H1 (cell line): ENCODE measurements around the gene ANKRD17. TPM values are rescaled to one million over a fixed set of nuclear protein-coding genes. Genes with fewer than 3 reads are reported as not detected.
A peak's percentile ranks its signal among the peaks of the same experiment; 100 is the strongest.

Experiments used
- CTCF ChIA-PET: fragments of 300-600 bp; sonication (Branson Sonifier 250); formaldehyde crosslinking; loops from one replicate; lab custom pipeline; 2021; ENCODE audit not compliant: partially characterized antibody; lab: Charles Lee
- POLR2A ChIA-PET: fragments of 300-600 bp; sonication (Branson Sonifier 250); formaldehyde crosslinking; loops from one replicate; lab custom pipeline; 2021; ENCODE audit warnings: inconsistent platforms; ENCODE audit not compliant: partially characterized antibody; lab: Charles Lee
- DNase-seq, 2 experiments: peaks; one replicate each; pipeline versions ENCODE4 v3.0.0 to v3.0.0-alpha.2; 2010 to 2022; ENCODE audit warnings: low spot score in 2 of 2, low read depth in 1 of 2, mixed read lengths in 1 of 2
- FAIRE-seq: peaks from 2 replicates; lab custom pipeline; 2011; peaks lifted over from hg19 to GRCh38; lab: Jason Lieb, UNC
- H2AFZ ChIP-seq: 2 replicates; pipeline ENCODE4 v1.8.1; 2012; ENCODE audit warnings: low read length, inconsistent platforms
- H2AK5ac ChIP-seq: 2 replicates; pipeline ENCODE4 v1.6.1; 2013; ENCODE audit warnings: low read depth, low read length
- H2BK120ac ChIP-seq: replicated peaks from 2 replicates; pipeline ENCODE3; 2013; ENCODE audit warnings: low read depth, low read length, inconsistent platforms
- H2BK12ac ChIP-seq: 2 replicates; pipeline ENCODE4 v1.6.1; 2013; ENCODE audit warnings: low read depth, low read length
- H2BK15ac ChIP-seq: 2 replicates; pipeline ENCODE4 v1.6.1; 2013; ENCODE audit warnings: low read length
- H2BK20ac ChIP-seq: 2 replicates; pipeline ENCODE4 v1.6.1; 2013; ENCODE audit warnings: low read length
- H2BK5ac ChIP-seq: 2 replicates; pipeline ENCODE4 v1.6.1; 2013; ENCODE audit warnings: low read depth, low read length
- H3K14ac ChIP-seq: 2 replicates; pipeline ENCODE4 v1.6.1; 2013; ENCODE audit warnings: inconsistent platforms; ENCODE audit not compliant: insufficient read length
- H3K18ac ChIP-seq: 2 replicates; pipeline ENCODE4 v1.6.1; 2013; ENCODE audit warnings: low read length; ENCODE audit errors: extremely low read depth
- H3K23ac ChIP-seq: 2 replicates; pipeline ENCODE4 v1.6.1; 2013; ENCODE audit warnings: inconsistent platforms; ENCODE audit not compliant: insufficient read length
- H3K23me2 ChIP-seq: 2 replicates; pipeline ENCODE4 v1.6.1; 2013; ENCODE audit warnings: low read depth, low read length
- H3K27ac ChIP-seq: 2 replicates; pipeline ENCODE4 v1.6.1; 2011; ENCODE audit warnings: low read depth, low read length, inconsistent platforms
- H3K27me3 ChIP-seq, 4 experiments: replicated peaks in 1 of 4; 1 replicate in 1 of 4; 2 replicates in 3 of 4; pipeline versions ENCODE4 v1.6.1 to v1.8.1; 2011 to 2013; ENCODE audit warnings: low read length in 3 of 4, mild to moderate bottlenecking in 3 of 4, inconsistent platforms in 2 of 4, mixed read lengths in 2 of 4, moderate library complexity in 1 of 4; ENCODE audit not compliant: control insufficient read depth in 3 of 4, insufficient read depth in 3 of 4; ENCODE audit errors: extremely low read depth in 1 of 4
- H3K36me3 ChIP-seq, 4 experiments: 2 replicates each; pipeline versions ENCODE4 v1.6.1 to v1.8.1; 2011 to 2013; ENCODE audit warnings: mild to moderate bottlenecking in 4 of 4, low read length in 3 of 4, moderate library complexity in 2 of 4, control low read depth in 1 of 4, inconsistent platforms in 1 of 4; ENCODE audit not compliant: insufficient read depth in 4 of 4, control insufficient read depth in 2 of 4
- H3K4ac ChIP-seq: replicated peaks from 2 replicates; pipeline ENCODE3; 2013; ENCODE audit warnings: low read length, low read depth, mixed read lengths, inconsistent platforms; ENCODE audit not compliant: insufficient read length
- H3K4me1 ChIP-seq, 4 experiments: replicated peaks in 1 of 4; 1 replicate in 1 of 4; 2 replicates in 3 of 4; pipeline versions ENCODE4 v1.6.1 to v1.8.1; 2011 to 2013; ENCODE audit warnings: low read length in 3 of 4, inconsistent platforms in 2 of 4, mixed read lengths in 1 of 4; ENCODE audit not compliant: insufficient read depth in 4 of 4, control insufficient read depth in 3 of 4
- H3K4me2 ChIP-seq, 2 experiments: 2 replicates each; pipeline versions ENCODE4 v1.6.1 to v1.8.1; 2011 to 2013; ENCODE audit warnings: low read depth in 2 of 2, low read length in 2 of 2, control low read depth in 1 of 2, inconsistent platforms in 1 of 2, mild to moderate bottlenecking in 1 of 2; ENCODE audit not compliant: insufficient read depth in 1 of 2
- H3K4me3 ChIP-seq, 4 experiments: fragments of 200-600, 300-600 bp in 1 of 4; sonication (generic), shearing (Covaris generic), sonication (Bioruptor Twin) in 1 of 4; 2 replicates each; pipeline versions ENCODE4 v1.5.1 to v1.8.1; 2011 to 2016; ENCODE audit warnings: low read length in 4 of 4, low read depth in 3 of 4, control low read depth in 2 of 4, inconsistent platforms in 2 of 4, mild to moderate bottlenecking in 2 of 4, mixed read lengths in 1 of 4, moderate library complexity in 1 of 4; ENCODE audit not compliant: insufficient read depth in 2 of 4; ENCODE audit errors: extremely low read depth in 1 of 4
- H3K56ac ChIP-seq: replicated peaks from 2 replicates; pipeline ENCODE3; 2013; ENCODE audit warnings: low read depth, mild to moderate bottlenecking, mixed read lengths, low read length, inconsistent platforms; ENCODE audit not compliant: insufficient read length
- H3K79me1 ChIP-seq: 2 replicates; pipeline ENCODE4 v1.6.1; 2013; ENCODE audit warnings: low read depth, low read length, control low read depth
- H3K79me2 ChIP-seq, 2 experiments: 2 replicates each; pipeline versions ENCODE4 v1.6.1 to v1.8.1; 2012 to 2013; ENCODE audit warnings: low read length in 2 of 2, mild to moderate bottlenecking in 2 of 2, inconsistent platforms in 1 of 2; ENCODE audit not compliant: insufficient read depth in 2 of 2, control insufficient read depth in 1 of 2
- H3K9ac ChIP-seq, 4 experiments: replicated peaks in 1 of 4; 1 replicate in 1 of 4; 2 replicates in 3 of 4; pipeline versions ENCODE4 v1.6.1 to v1.8.1; 2011 to 2013; ENCODE audit warnings: low read depth in 3 of 4, low read length in 3 of 4, control low read depth in 2 of 4, mild to moderate bottlenecking in 2 of 4, moderate library complexity in 2 of 4, inconsistent platforms in 1 of 4; ENCODE audit errors: extremely low read depth in 1 of 4
- H3K9me3 ChIP-seq, 2 experiments: 2 replicates each; pipeline versions ENCODE4 v1.6.1 to v1.8.1; 2012 to 2013; ENCODE audit warnings: mild to moderate bottlenecking in 2 of 2, moderate library complexity in 2 of 2, control low read depth in 1 of 2, inconsistent platforms in 1 of 2, low read depth in 1 of 2, low read length in 1 of 2, mixed read lengths in 1 of 2; ENCODE audit not compliant: insufficient read depth in 2 of 2
- H4K20me1 ChIP-seq, 2 experiments: replicated peaks in 1 of 2; 2 replicates each; pipeline versions ENCODE3 to v1.8.1; 2011 to 2013; ENCODE audit warnings: inconsistent platforms in 2 of 2, low read length in 2 of 2, mild to moderate bottlenecking in 1 of 2; ENCODE audit not compliant: insufficient read depth in 2 of 2, control insufficient read depth in 1 of 2
- H4K5ac ChIP-seq: 2 replicates; pipeline ENCODE4 v1.6.1; 2013; ENCODE audit warnings: low read length, low read depth, mixed read lengths, inconsistent platforms; ENCODE audit not compliant: insufficient read length
- H4K8ac ChIP-seq: 2 replicates; pipeline ENCODE4 v1.8.0; 2013; ENCODE audit warnings: mild to moderate bottlenecking, moderate library complexity, low read length, inconsistent platforms; ENCODE audit not compliant: insufficient read depth; ENCODE audit errors: extremely low read depth
- H4K91ac ChIP-seq: replicated peaks from 2 replicates; pipeline ENCODE3; 2013; ENCODE audit warnings: low read length, mixed read lengths, inconsistent platforms; ENCODE audit not compliant: insufficient read length
- BCL11A ChIP-seq, 2 experiments: IDR thresholded peaks; one replicate each; pipeline ENCODE4 v1.6.1; 2011; ENCODE audit warnings: low read depth in 2 of 2, low read length in 2 of 2, mild to moderate bottlenecking in 2 of 2
- GABPA ChIP-seq: IDR thresholded peaks from 2 replicates; pipeline ENCODE4 v1.6.1; 2011; ENCODE audit warnings: mild to moderate bottlenecking, low read length, moderate library complexity, borderline replicate concordance; ENCODE audit not compliant: insufficient read depth
- HDAC6 ChIP-seq: IDR thresholded peaks from one replicate; pipeline ENCODE4 v1.7.1; 2012; ENCODE audit warnings: low read depth, mild to moderate bottlenecking, inconsistent platforms, low read length, moderate library complexity
- MAFK ChIP-seq: IDR thresholded peaks from 2 replicates; pipeline ENCODE4 v1.6.1; 2012; ENCODE audit warnings: low read depth, mild to moderate bottlenecking, improper control_type of control experiment, low read length
- RFX5 ChIP-seq: IDR thresholded peaks from 2 replicates; pipeline ENCODE4 v1.6.1; 2011; ENCODE audit warnings: low read depth, low read length, improper control_type of control experiment, borderline replicate concordance
- SUZ12 ChIP-seq: fragments of 200-600 bp; sonication (generic); IDR thresholded peaks from 2 replicates; pipeline ENCODE4 v1.6.1; 2012; ENCODE audit warnings: mild to moderate bottlenecking, inconsistent platforms, low read length, moderate library complexity, mixed read lengths
- WGBS, 2 experiments: shearing (Covaris generic) in 1 of 2; methylation state at CpG; one replicate each; pipeline versions ENCODE4 v1.1.6 to v1.1.7; 2013 to 2015; ENCODE audit warnings: low lambda C conversion rate in 2 of 2, mixed read lengths in 2 of 2, inconsistent platforms in 1 of 2, low coverage in 1 of 2, missing lambda C conversion rate in 1 of 2; ENCODE audit not compliant: insufficient replicate concordance in 2 of 2, insufficient coverage in 1 of 2, insufficient read length in 1 of 2; ENCODE audit errors: extremely low coverage in 1 of 2, missing lambda C conversion rate in 1 of 2; 5-methylcytosine and 5-hydroxymethylcytosine counted together
- polyA plus RNA-seq, 7 experiments: library from polyadenylated mRNA; depleted of rRNA in 3 of 7; stranded (reverse) in 5 of 7; unstranded in 2 of 7; fragments of >200 nt in 5 of 7; fragments of 200-250 nt in 2 of 7; gene quantifications; 1 replicate in 5 of 7; 2 replicates in 1 of 7; 4 replicates in 1 of 7; pipeline versions ENCODE4 v1.2.1 to v1.2.3, GENCODE V29; 2011 to 2013; ENCODE audit warnings: missing spikeins in 2 of 7, mixed read lengths in 2 of 7
- total RNA-seq: library from RNA; stranded (reverse); fragmentation: NEBNext Ultra II Directional; extraction: Animal tissue kit (Norgen Biotek cat#: 25700); gene quantifications from 2 replicates; pipeline ENCODE4 v1.2.1, GENCODE V29; 2021
- TF ChIP-seq, protein P1 (sequence below), 3 experiments: IDR thresholded peaks; 1 replicate in 2 of 3; 2 replicates in 1 of 3; pipeline versions ENCODE4 v1.5.1 to v1.6.1; 2011; ENCODE audit warnings: low read length in 3 of 3, mild to moderate bottlenecking in 3 of 3, inconsistent platforms in 2 of 3, low read depth in 1 of 3, moderate library complexity in 1 of 3; ENCODE audit not compliant: insufficient read depth in 1 of 3; ENCODE audit errors: control extremely low read depth in 1 of 3
- TF ChIP-seq, protein P2 (sequence below): IDR thresholded peaks from 2 replicates; pipeline ENCODE4 v1.6.1; 2012; ENCODE audit warnings: inconsistent platforms
- TF ChIP-seq, protein P3 (sequence below): IDR thresholded peaks from 2 replicates; pipeline ENCODE4 v1.6.1; 2011; ENCODE audit warnings: low read depth, mild to moderate bottlenecking, low read length; ENCODE audit not compliant: insufficient read depth

ANKRD17 gene
- total and polyA plus RNA-seq, 2 of the 8 experiments (the other 6 are each of a cell fraction or from before 2014, with no cell fraction given) = 42.4 to 93.7 TPM

DNA sequence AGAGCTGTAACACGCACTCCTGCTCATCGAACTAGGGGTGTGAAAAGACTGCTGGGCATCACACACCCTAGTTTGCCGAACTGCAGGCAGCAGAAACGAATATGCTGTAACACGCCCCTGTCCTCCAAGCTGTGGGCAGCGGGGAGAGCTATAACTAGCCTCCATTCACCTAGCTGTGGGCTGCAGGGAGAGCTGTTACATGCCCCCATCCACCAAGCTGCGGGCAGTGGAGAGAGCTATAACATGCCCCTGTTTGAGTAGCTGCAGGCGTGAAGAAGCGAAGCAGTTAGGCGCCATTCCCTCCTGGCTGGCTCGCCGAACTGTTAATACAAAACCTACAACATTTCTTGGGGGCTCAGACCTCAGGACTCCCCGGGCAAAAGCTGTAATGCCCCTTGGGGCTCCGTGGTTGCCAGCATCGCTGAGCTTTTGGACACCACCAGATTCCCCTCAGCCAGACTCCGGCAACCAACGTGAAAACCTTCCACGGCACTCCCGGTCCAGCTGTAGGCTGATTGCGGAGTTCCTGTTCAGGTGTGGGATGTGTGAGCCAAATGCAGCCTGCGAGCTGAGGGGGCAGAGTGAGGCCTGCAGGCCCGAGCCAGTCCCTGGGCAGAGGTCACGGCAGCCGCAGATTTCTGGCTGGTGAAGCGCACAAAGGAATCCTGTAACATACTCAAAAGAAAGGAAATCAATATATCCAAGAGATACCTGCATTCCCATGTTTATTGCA is 41.1 kb upstream of the ANKRD17 start:
- Histone ChIP-seq H2AK5ac (no peak overlapping the region), H3K9me3 (peaks cover 4 to 7% of the 10 kb centered on the region in 2 experiments; a peak in 2 of 4 replicates), H3K27ac (no peak overlapping the region), H3K4ac (no peak overlapping the region), H3K56ac (no peak overlapping the region), H3K27me3 (no peaks in the 10 kb centered on the region), H4K20me1 (no peaks in the 10 kb centered on the region), H3K18ac (no peak overlapping the region), H3K79me1 (no peaks in the 10 kb centered on the region), H3K4me1 (no peaks in the 10 kb centered on the region), H2BK5ac (no peak overlapping the region), H3K14ac (no peak overlapping the region), H2BK12ac (no peak overlapping the region), H4K5ac (no peak overlapping the region), H3K23ac (no peak overlapping the region), H3K36me3 (no peaks in the 10 kb centered on the region), H2AFZ (no peak overlapping the region), H2BK15ac (no peak overlapping the region), H4K8ac (0 out of 2 replicates have a peak overlapping the region, but pooled peaks have one; percentile 36), H3K23me2 (no peaks in the 10 kb centered on the region), H4K91ac (no peak overlapping the region), H3K9ac (no peak overlapping the region), H3K4me3 (no peak overlapping the region), H2BK20ac (no peak overlapping the region), H3K79me2 (no peaks in the 10 kb centered on the region), H3K4me2 (no peak overlapping the region), H2BK120ac (no peak overlapping the region)
- no peak for DNase-seq
- ChIA-PET POLR2A (no interaction called here), CTCF (interaction anchor here (0.6 to 4.3 kb wide), 6 partner anchors 9 to 145 kb away, joined by 3 to 14 read pairs (median 4); partner anchors contain the start of gene ANKRD17)
- WGBS, 2 experiments = 94% methylated on average over 25 of the region's 25 CpGs; no CpG with 5 or more reads in 1 of the 2 experiments
- TF ChIP-seq SUZ12 (no peak), BCL11A (IDR thresholded peaks at IDR 0.05; ENCODE audit: low read depth in 2 of 2, low read length in 2 of 2) (no peak), RFX5 (no peak), HDAC6 (no peak), GABPA (no peak), MAFK (no peak)
- TF ChIP-seq, protein P1, sequence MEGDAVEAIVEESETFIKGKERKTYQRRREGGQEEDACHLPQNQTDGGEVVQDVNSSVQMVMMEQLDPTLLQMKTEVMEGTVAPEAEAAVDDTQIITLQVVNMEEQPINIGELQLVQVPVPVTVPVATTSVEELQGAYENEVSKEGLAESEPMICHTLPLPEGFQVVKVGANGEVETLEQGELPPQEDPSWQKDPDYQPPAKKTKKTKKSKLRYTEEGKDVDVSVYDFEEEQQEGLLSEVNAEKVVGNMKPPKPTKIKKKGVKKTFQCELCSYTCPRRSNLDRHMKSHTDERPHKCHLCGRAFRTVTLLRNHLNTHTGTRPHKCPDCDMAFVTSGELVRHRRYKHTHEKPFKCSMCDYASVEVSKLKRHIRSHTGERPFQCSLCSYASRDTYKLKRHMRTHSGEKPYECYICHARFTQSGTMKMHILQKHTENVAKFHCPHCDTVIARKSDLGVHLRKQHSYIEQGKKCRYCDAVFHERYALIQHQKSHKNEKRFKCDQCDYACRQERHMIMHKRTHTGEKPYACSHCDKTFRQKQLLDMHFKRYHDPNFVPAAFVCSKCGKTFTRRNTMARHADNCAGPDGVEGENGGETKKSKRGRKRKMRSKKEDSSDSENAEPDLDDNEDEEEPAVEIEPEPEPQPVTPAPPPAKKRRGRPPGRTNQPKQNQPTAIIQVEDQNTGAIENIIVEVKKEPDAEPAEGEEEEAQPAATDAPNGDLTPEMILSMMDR (IDR thresholded peaks at IDR 0.05; ENCODE audit: control extremely low read depth in 1 of 3, insufficient read depth in 1 of 3, low read depth in 1 of 3, low read length in 3 of 3) = no peak
- TF ChIP-seq, protein P2, sequence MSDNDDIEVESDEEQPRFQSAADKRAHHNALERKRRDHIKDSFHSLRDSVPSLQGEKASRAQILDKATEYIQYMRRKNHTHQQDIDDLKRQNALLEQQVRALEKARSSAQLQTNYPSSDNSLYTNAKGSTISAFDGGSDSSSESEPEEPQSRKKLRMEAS = no peak
- TF ChIP-seq, protein P3, sequence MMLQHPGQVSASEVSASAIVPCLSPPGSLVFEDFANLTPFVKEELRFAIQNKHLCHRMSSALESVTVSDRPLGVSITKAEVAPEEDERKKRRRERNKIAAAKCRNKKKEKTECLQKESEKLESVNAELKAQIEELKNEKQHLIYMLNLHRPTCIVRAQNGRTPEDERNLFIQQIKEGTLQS = no peak
- FAIRE-seq = no peak
